GM18951 (cell line): ENCODE data around the gene DRAXIN.

Experiments
- POLR2A ChIP-seq: IDR thresholded peaks from 4 replicates; pipeline ENCODE4 v1.6.1; 2011; ENCODE audit warnings: mild to moderate bottlenecking; ENCODE audit not compliant: insufficient read length, insufficient read depth; ENCODE audit errors: extremely low read depth
- in situ Hi-C: fragments of 300-500 bp; cut with MboI; formaldehyde crosslinking; loops from one replicate; pipeline ENCODE4 v1.12.0; 2022; ENCODE audit warnings: low sequenced_read_pairs, mixed read lengths, inconsistent platforms; ENCODE audit not compliant: unreplicated experiment

Gene DRAXIN

DNA sequence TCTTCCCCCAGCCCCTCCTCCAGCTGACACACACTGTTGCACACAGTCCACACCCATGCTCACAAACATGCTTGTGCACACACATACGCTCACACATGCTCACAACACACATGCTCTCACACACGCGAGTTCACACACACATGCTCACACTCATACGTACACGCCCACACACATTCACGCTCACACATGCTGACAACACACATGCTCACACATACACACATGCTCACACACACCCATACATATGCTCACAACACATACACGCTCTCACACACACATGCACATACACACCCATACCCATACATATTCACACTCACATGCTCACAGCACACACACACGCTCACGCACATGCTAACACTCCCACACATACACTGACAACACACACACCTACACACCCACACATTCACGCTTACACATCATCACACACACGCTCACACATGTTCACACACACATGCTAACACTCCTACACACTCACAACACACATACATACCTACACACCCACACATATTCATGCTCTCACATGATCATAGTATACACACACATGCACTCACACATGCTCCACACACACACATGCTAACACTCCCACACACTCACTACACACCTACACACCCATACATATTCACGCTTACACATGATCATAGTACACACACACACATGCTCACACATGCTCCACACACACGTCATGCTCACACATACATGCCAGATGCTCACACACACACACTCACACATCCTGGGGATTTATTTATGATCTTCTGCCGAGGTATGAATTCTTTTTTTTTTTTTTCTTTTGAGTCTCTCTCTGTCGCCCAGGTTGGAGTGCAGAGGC lies 10.7 kb downstream of the DRAXIN start:
- in situ Hi-C loops = no loop called here
- no peak for TF ChIP-seq POLR2A

- in situ Hi-C loops = no loop called here
- TF ChIP-seq POLR2A = no peak
Observed at GRCh38 chr1:11703357-11704193, 12.1 kb downstream of the DRAXIN start.

- in situ Hi-C loops = no loop called here
- no peak for TF ChIP-seq POLR2A
Observed at GRCh38 chr1:11704194-11704529, 12.7 kb downstream of the DRAXIN start.

GRCh38 chr1:11704691-11705475 lies 13.4 kb downstream of the DRAXIN start:
- no peak for TF ChIP-seq POLR2A
- in situ Hi-C loops = no loop called here

GRCh38 chr1:11705596-11705995 lies 14.1 kb downstream of the DRAXIN start:
- in situ Hi-C loops = no loop called here
- TF ChIP-seq POLR2A = no peak

DNA sequence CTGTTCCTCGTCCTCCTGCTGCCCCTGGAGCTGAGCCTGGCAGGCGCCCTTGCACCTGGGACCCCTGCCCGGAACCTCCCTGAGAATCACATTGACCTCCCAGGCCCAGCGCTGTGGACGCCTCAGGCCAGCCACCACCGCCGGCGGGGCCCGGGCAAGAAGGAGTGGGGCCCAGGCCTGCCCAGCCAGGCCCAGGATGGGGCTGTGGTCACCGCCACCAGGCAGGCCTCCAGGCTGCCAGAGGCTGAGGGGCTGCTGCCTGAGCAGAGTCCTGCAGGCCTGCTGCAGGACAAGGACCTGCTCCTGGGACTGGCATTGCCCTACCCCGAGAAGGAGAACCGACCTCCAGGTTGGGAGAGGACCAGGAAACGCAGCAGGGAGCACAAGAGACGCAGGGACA lies 14.8 kb downstream of the DRAXIN start:
- in situ Hi-C loops = no loop called here
- TF ChIP-seq POLR2A = no peak

DNA sequence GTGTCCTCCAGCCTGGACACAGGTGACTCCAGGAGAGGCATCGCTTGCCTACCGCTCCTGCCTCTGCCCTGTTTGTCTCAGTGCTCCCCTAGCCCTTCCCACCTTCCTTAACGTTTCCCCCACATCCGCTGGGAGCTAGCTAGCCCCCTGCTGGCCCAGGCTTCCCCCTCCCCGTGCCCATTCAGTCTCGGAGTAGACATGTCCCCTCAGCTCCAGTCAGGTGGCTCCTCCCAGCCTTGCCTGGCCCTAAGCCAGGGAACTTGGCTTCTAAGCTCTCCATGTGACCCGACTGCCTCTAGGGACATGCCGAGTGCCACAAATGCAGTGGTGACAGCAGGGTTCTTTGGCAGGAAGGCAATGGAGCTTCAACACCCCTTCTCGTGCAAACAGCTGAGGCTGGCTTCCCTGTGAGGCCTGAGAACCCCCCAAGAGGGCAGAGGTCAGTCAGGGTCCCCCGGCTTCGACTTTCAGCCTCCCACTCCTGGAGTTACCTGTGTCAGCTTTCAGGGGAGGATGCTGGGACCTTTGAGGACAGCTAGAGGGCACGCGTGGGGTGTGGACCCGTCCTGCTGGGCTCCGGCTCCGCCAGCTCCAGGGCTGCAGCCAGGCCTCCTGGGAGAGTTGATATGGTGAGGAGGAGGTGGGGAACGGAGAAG lies 16.2 kb downstream of the DRAXIN start:
- in situ Hi-C loops = no loop called here
- no peak for TF ChIP-seq POLR2A

- in situ Hi-C loops = no loop called here
- TF ChIP-seq POLR2A = no peak
Observed at GRCh38 chr1:11708554-11709350, 17.2 kb downstream of the DRAXIN start.

- no peak for TF ChIP-seq POLR2A
- in situ Hi-C loops = no loop called here
Observed at GRCh38 chr1:11711490-11711889, 20.0 kb downstream of the DRAXIN start.

DNA sequence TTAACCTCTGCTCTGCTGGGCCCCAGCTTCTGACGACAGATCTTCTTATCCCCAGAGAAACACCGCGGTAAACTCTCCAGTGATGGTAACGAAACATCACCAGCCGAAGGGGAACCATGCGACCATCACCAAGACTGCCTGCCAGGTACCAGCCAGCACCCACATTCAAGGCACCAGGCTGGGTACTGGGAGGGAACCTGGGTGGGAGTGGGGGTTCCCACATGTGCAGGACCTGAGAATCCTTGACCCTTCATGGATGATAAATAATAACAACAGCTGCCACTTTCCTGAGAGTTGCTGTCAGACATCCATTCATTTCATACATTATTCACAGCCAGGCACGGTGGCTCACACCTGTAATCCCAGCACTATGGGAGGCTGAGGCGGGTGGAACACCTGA lies 20.8 kb downstream of the DRAXIN start:
- no peak for TF ChIP-seq POLR2A
- in situ Hi-C loops = no loop called here

- TF ChIP-seq POLR2A = no peak
Observed at GRCh38 chr1:11713095-11713494, 21.6 kb downstream of the DRAXIN start.

More at GRCh38 chr1:11713095-11713494, 21.6 kb downstream of the DRAXIN start:
- in situ Hi-C loops = no loop called here
